ENCODE measurements around the gene GALNT12.
A peak's percentile ranks its signal among the peaks of the same experiment; 100 is the strongest.

GALNT12 gene

DNA sequence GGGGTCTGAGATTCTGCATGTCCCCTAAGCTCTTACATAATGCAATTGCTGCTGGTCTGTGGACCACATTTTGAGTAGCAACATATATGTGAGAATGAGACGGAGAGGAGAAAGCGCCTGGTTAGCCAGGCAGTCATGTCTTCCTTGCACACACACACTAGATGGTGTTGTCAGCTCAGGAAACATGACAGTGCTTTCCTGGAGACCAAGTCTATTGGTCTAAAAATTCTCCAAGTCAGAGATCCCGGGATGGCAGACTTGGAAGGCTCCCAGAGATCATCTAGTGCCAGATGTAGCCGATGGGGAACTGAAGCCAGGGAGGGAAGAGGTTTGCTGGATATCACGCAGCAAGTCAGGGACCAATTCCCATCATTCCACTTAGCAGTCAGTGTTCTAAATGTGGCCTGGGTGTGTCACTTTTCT is 53.4 kb downstream of the GALNT12 start:
- peak; percentile 60 for DNase-seq (ENCODE audit: low spot score)

DNA sequence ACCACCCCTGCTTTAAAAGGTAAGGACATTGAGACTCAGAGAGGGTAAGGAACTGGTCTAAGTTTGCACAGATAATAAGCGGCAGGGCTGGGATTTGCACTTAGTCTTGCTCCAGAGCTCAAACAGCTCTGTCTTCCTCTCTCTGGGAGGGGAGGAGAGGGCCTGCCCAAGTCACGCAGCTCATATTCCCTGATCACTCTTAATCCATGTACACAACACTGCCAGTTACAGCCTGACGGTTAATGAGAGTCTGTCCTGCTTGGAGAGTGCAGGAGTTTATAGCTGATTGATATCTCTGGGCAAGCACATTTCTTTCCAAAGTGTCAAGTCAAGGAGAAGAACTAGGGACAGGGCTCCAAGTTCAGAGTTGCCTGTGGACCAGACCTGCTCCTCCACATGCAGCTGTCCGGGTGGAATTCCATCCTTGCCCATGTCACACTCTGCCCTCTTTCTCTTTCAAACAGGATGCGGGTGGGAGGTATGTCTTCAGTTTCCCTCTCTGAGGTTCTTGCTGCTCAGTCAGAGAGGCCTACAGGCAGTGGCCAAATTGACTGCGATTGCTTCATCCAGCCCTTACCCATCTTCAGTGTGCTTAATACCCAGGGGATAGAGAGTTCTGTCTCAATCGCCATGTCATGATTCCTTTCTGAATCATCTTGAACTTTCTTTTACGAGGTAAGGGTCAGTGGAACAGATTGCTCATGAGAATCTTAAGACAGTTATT is 54.5 kb downstream of the GALNT12 start:
- DNase-seq (ENCODE audit: low spot score): no peak

- DNase-seq (ENCODE audit: low spot score): no peak
Measured at GRCh38 chr9:98862936-98863335, 55.5 kb downstream of the GALNT12 start.

GRCh38 chr9:98864281-98865174 is 57.1 kb downstream of the GALNT12 start:
- DNase-seq (ENCODE audit: low spot score): no peak

- DNase-seq (ENCODE audit: low spot score): no peak
Measured at GRCh38 chr9:98865284-98865875, 57.9 kb downstream of the GALNT12 start.

DNA sequence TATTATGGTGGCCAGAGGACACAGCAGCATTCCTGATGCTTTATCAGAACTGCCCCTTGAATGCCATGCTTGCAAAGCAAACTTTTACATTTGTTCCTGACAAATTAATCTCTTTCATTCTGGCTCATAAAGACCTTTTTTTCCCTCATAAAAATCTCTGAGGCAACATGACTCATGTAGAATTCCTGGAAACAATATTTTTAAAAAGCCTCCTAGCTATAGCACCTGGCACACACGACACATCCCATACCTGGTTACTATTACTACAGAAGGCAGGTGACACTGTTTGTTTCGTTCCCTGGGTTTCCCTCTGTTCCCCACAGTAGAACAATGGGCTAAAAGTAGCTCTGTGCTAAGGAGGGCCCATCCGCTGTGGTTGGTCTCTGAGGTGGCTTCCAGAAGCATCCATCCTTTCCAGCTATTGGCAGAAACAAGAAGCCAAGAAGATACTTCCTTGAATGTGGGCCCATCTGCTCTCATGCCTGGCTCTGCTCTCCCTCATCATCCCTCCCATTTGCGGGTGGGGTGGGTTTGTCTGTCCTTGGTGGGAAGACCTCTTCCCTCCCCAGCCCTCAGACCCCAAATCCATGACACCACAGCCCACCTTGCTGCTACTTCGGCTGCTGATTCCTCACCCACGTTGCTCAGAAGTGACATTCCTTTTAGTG is 59.1 kb downstream of the GALNT12 start:
- DNase-seq (ENCODE audit: low spot score): no peak

DNA sequence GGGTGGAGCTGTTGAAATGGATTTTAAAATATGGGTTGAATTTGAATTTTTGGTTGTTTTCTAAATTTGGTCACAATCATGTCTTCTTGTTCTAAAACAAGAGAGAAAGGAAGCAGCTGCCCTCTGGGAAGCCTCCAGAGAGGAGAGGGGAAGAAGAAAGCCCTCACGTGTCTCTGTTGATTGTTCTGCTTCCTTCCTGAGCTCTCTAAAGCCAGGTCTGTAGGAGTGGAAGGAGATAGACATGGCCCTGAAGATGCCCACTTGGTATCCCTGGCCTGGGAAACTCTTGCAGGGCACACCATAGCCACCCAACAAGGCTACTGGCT is 59.6 kb downstream of the GALNT12 start:
- DNase-seq (ENCODE audit: low spot score): no peak

DNA sequence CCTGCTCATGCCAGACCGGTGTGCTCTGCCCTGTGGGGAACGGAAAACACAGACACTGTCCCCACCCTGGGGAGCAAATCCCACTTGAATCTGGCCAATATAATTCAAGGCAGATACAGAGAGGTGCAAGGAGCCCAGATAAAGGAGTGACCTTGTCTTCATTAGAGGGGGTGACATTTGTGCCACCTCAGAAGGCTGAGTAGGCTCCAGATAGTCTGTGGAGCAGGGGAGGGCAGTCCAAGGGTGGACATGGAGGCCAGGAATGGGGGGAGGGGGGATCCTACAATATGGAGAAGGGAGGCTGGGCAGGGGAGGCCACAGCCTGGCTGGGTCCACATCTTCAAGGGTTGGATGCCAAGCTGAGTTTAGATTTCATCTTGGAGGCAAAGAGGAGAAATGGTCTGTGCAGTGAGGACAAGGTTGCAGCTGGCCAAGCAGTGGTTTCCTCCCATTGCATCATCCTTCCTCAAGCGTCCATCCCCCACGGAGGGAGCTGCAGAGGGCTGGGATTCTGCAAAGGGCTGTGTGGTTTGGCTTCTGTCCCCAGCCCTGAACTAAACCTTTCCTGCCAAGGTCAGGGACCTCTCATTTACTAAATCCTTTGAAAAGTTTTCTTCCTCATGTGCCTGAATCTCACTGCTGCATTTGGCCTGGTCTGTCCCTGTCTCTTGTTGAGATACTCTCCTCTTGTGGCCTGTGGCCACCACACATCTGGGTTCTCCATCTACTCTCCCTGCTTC is 60.1 kb downstream of the GALNT12 start:
- peak; percentile 16 for DNase-seq (ENCODE audit: low spot score)

GRCh38 chr9:98869078-98869745 is 61.7 kb downstream of the GALNT12 start:
- no peak for DNase-seq (ENCODE audit: low spot score)

DNA sequence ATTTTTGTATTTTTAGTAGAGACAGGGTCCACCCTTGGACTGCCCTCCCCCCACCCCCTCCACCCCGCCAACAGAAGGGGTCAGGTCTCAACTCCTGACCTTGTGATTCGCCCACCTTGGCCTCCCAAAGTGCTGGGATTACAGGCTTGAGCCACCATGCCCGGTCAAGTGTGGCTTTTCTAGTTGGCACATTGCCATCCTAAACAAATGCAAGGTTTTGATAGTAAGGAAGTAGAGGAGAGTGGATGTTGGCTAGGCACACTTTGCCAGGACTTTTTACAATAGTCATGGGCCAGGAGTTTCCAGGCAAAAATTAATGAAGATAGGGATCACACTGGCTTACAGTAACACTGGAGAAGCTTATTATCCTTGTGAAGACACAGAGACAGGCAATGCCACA is 62.4 kb downstream of the GALNT12 start:
- no peak for DNase-seq (ENCODE audit: low spot score)

DNA sequence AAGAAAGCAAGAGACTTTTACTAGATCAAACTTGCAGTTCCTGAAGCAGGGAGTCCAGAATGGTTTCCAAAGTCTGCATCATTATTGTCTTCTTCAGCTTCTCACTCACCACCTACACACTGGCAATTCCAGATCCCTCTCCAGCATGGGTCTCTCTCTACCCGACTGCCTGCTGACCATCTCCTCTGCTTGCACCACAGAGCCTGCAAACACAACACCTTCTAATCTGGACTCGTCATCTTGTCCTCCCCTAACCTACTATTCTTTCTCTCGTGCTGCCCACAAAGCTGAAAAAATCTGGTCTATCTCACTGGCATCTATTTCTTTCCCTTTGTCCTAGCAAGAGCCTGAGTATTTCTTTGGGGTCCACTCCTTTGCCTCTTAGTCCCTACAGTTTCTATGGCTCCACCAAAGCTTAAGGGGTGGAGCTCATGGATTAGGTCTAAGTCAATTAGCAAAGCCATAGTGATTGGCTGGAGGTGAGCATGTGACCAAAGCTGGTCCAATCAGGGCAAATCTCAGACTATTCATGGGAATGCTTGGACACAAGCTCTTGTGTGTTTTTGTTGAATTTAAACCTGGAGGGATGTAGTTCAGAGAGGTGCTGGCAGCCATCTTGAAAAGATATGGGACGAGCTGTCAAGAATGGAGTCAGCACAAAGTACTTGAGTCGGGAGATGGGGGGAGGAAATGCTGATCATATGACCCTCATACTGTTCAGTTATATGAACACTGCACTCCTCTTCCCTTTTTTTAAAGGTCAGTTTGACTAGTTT is 63.5 kb downstream of the GALNT12 start:
- DNase-seq (ENCODE audit: low spot score): no peak

DNA sequence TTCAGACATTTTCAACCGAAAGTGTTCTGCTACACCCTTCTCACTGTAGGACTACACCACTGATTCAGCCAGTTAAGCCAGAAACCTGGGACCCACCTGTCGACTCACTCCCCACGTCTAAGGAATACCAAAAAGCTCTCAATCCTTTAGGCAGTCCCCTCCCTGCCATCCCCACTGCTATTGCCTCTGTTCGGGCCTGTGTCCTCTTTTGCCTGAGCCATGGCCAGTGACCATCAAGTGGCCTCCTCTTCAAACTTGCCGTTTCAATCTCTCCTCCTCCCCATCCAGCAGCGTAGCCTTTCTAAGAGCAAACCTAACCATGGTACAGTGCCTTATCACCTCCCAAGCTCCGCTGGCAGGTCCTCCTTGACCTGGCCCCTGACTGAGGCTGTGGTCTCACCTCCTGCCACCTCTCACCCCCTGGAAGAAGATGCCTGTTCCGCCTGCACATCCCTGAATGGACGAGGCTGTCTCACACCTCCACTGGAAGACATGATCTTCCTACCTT is 64.1 kb downstream of the GALNT12 start:
- no peak for DNase-seq (ENCODE audit: low spot score)

- DNase-seq (ENCODE audit: low spot score): no peak
Measured at GRCh38 chr9:98873526-98873925, 66.1 kb downstream of the GALNT12 start.

GRCh38 chr9:98873951-98874371 is 66.5 kb downstream of the GALNT12 start:
- DNase-seq (ENCODE audit: low spot score): peak; percentile 14

DNA sequence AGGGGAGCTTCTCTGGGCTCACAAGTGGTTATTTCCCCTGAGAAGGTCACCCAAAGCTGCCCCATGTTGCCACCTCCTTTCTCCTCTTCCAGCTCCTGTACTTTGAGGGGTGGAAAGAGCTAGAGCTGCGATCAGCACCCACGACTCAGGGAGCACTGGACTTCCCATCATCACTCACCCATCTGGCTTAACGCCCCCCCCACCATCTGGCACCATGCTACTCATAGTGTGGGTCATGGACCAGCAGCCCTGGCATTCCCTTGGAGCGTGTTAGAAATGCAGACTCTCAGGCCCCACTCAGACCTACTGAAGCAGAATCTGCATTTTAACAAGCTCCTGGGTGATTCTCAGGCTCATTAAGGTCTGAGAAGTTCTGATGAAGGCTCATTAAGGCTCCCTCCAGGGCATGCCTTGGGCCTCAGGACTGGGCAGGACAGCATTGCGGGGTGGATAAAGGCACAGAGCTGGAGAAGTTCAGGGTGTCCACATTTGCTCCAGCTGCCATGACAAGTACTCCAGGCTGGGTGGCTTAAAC is 67.3 kb downstream of the GALNT12 start:
- no peak for DNase-seq (ENCODE audit: low spot score)

- no peak for DNase-seq (ENCODE audit: low spot score)
Measured at GRCh38 chr9:98875536-98875935, 68.1 kb downstream of the GALNT12 start.

DNA sequence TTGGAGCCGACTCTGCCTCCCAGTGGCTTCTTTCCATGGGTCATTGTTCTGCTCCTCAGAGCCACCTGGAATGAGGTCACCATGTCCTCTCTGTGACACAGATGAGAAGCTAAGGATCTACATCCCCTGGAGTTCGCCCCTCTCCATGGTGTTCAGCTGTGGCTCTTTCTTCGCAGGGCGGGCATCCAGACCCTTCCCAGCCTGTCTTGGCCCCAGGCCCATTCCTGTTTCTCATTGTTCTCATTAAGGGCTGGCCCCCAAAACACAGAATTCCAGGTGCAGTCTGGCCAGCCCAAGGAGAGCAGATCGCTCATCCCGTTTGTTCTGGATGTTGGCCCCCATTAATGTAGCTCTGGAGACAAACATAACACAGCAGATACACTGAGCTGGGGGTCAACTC is 69.8 kb downstream of the GALNT12 start:
- DNase-seq (ENCODE audit: low spot score): no peak

- no peak for DNase-seq (ENCODE audit: low spot score)
Measured at GRCh38 chr9:98879094-98879962, 71.9 kb downstream of the GALNT12 start.

GRCh38 chr9:98879963-98880310 is 72.5 kb downstream of the GALNT12 start:
- no peak for DNase-seq (ENCODE audit: low spot score)

All from putamen (tissue), 1 donor.